ENCODE measurements around the gene RARA.
"Not testable (repeated sequence)": the region's sequence is repeated elsewhere in the genome, so short reads cannot be mapped to it uniquely, and the experiment has no call there.

RARA gene

GRCh38 chr17:40298726-40299125, 10.3 kb upstream of the RARA start:
- DNase-seq: no peak

- not testable (repeated sequence) for DNase-seq
Observed at GRCh38 chr17:40299159-40299757, 9.7 kb upstream of the RARA start.

GRCh38 chr17:40301315-40301714, 7.7 kb upstream of the RARA start:
- no peak for DNase-seq

GRCh38 chr17:40303009-40303657, 5.8 kb upstream of the RARA start:
- peak; percentile 45 for DNase-seq

GRCh38 chr17:40303708-40304551, 5.0 kb upstream of the RARA start:
- DNase-seq: no peak

GRCh38 chr17:40304552-40304863, 4.5 kb upstream of the RARA start:
- not testable (repeated sequence) for DNase-seq

- not testable (repeated sequence) for DNase-seq
Observed at GRCh38 chr17:40304866-40305265, 4.1 kb upstream of the RARA start.

GRCh38 chr17:40306395-40306794, 2.6 kb upstream of the RARA start:
- DNase-seq: no peak

- DNase-seq: no peak
Observed at GRCh38 chr17:40307001-40307730, 1.8 kb upstream of the RARA start.

- peak; percentile 25 for DNase-seq
Observed at GRCh38 chr17:40307740-40308239, 1.2 kb upstream of the RARA start.

- no peak for DNase-seq
Observed at GRCh38 chr17:40309949-40310510, 1.1 kb downstream of the RARA start.

GRCh38 chr17:40310882-40311391, 2.0 kb downstream of the RARA start:
- no peak for DNase-seq

- peak; percentile 37 for DNase-seq
Observed at GRCh38 chr17:40311575-40311974, 2.6 kb downstream of the RARA start.

- no peak for DNase-seq
Observed at GRCh38 chr17:40312131-40312731, 3.3 kb downstream of the RARA start.

GRCh38 chr17:40312893-40313667, 4.1 kb downstream of the RARA start:
- DNase-seq: no peak

GRCh38 chr17:40313668-40314583, 4.9 kb downstream of the RARA start:
- no peak for DNase-seq

- DNase-seq: peak; percentile 51
Observed at GRCh38 chr17:40314584-40314956, 5.6 kb downstream of the RARA start.

GRCh38 chr17:40315206-40315605, 6.2 kb downstream of the RARA start:
- no peak for DNase-seq

GRCh38 chr17:40315678-40316570, 6.9 kb downstream of the RARA start:
- DNase-seq: peak; percentile 50
